CD4-positive, alpha-beta T cell (primary cell): ENCODE data around the gene SYNGAP1. TPM values are rescaled to one million over a fixed set of nuclear protein-coding genes. Genes with fewer than 3 reads are reported as not detected.
A peak's percentile ranks its signal among the peaks of the same experiment; 100 is the strongest.

ENCODE experiments used
- ATAC-seq: fragments of 200-7000 bp; cut with Tn5 transposase; one replicate; pipeline ENCODE4 v1.10.0; 2022; ENCODE audit warnings: mild to moderate bottlenecking; ENCODE audit not compliant: poor library complexity
- CTCF ChIA-PET: fragments of 350-600 bp; sonication (Branson Sonifier 250); formaldehyde crosslinking; loops from one replicate; lab custom pipeline; 2021; ENCODE audit warnings: antibody characterized with exemption, inconsistent platforms; lab: Charles Lee
- POLR2A ChIA-PET: fragments of 350-600 bp; sonication (Branson Sonifier 250); formaldehyde crosslinking; loops from one replicate; lab custom pipeline; 2021; ENCODE audit warnings: antibody characterized with exemption, inconsistent platforms; lab: Charles Lee
- DNase-seq, 14 experiments: peaks; one replicate each; pipeline ENCODE4 v3.0.0-alpha.2; 2013 to 2020; ENCODE audit warnings: mixed read lengths in 2 of 14
- H3K27ac ChIP-seq, 2 donors: one replicate each; pipeline versions ENCODE4 v1.5.1 to v1.7.0; 2013; ENCODE audit warnings: low read length in 2 of 2, low read depth in 1 of 2, mild to moderate bottlenecking in 1 of 2
- H3K27me3 ChIP-seq, 2 experiments: 1 replicate in 1 of 2; 2 replicates in 1 of 2; pipeline versions ENCODE4 v1.6.1 to v1.7.0; 2013; ENCODE audit warnings: low read length in 2 of 2, control low read depth in 1 of 2, mild to moderate bottlenecking in 1 of 2, moderate library complexity in 1 of 2; ENCODE audit not compliant: insufficient read depth in 2 of 2, control insufficient read depth in 1 of 2
- H3K36me3 ChIP-seq: one replicate; pipeline ENCODE4 v1.6.1; 2013; ENCODE audit warnings: low read length, control low read depth; ENCODE audit not compliant: insufficient read depth
- H3K4me1 ChIP-seq: one replicate; pipeline ENCODE4 v1.6.1; 2013; ENCODE audit warnings: low read length, control low read depth; ENCODE audit not compliant: insufficient read depth
- H3K4me3 ChIP-seq: one replicate; pipeline ENCODE4 v1.5.1; 2013; ENCODE audit warnings: mild to moderate bottlenecking, low read length, moderate library complexity
- H3K9me3 ChIP-seq, 2 experiments: 1 replicate in 1 of 2; 2 replicates in 1 of 2; pipeline versions ENCODE4 v1.6.1 to v1.7.0; 2013; ENCODE audit warnings: low read length in 2 of 2, mild to moderate bottlenecking in 2 of 2, control low read depth in 1 of 2, moderate library complexity in 1 of 2; ENCODE audit not compliant: control insufficient read depth in 1 of 2, insufficient read depth in 1 of 2
- H3K27ac Mint-ChIP-seq: one replicate; pipeline ENCODE4 v1.8.0; 2020; ENCODE audit warnings: mixed read lengths
- H3K27me3 Mint-ChIP-seq: one replicate; pipeline ENCODE4 v1.8.0; 2021; ENCODE audit warnings: mixed read lengths
- H3K36me3 Mint-ChIP-seq: one replicate; pipeline ENCODE4 v1.8.0; 2021; ENCODE audit warnings: low read depth, mixed read lengths
- H3K4me1 Mint-ChIP-seq: one replicate; pipeline ENCODE4 v1.8.0; 2021; ENCODE audit warnings: low read depth, mixed read lengths
- H3K4me3 Mint-ChIP-seq: one replicate; pipeline ENCODE4 v1.8.0; 2020; ENCODE audit warnings: mild to moderate bottlenecking, mixed read lengths
- H3K9me3 Mint-ChIP-seq: one replicate; pipeline ENCODE4 v1.8.0; 2020; ENCODE audit warnings: mixed read lengths
- CTCF ChIP-seq: fragments of 200-600 bp; IDR thresholded peaks from one replicate; pipeline ENCODE4 v1.8.0; 2022; ENCODE audit warnings: antibody characterized with exemption, mild to moderate bottlenecking
- intact Hi-C, 2 experiments: fragments of 100-400 bp; cut with DNase I in 1 of 2; cut with micrococcal nuclease in 1 of 2; formaldehyde crosslinking; loops; one replicate each; pipeline versions ENCODE4 v1.15.1 to v1.9.0; 2023 to 2025; cut with DNase I, micrococcal nuclease
- total RNA-seq, 174 experiments: library from RNA in 2 of 174; stranded (reverse) in 2 of 174; gene quantifications; one replicate each; pipeline ENCODE4 v1.2.3 and lab custom pipeline; 2021 to 2026

SYNGAP1 gene
- total RNA-seq, 2 experiments from 2014 or later = 62.4 to 63.8 TPM

- Mint-ChIP-seq H3K4me1 (peaks cover 83% of the 10 kb centered on the region), H3K27me3 (no peaks in the 10 kb centered on the region), H3K9me3 (no peaks in the 10 kb centered on the region), H3K36me3 (peaks cover 7% of the 10 kb centered on the region), H3K27ac (peak overlapping the region; percentile 99), H3K4me3 (peak overlapping the region; percentile 94)
- Histone ChIP-seq H3K27ac (peak overlapping the region; percentile 79 to 92), H3K4me3 (peak overlapping the region; percentile 71), H3K9me3 (no peaks in the 10 kb centered on the region), H3K27me3 (no peaks in the 10 kb centered on the region), H3K4me1 (peaks cover 72% of the 10 kb centered on the region), H3K36me3 (peaks cover 6% of the 10 kb centered on the region)
- ChIA-PET CTCF (interaction anchor here (0.7 to 0.9 kb wide), 2 partner anchors 17 to 37 kb away, joined by 3 to 4 read pairs; partner anchors contain the start of gene PHF1), POLR2A (interaction anchor here (0.6 to 4.5 kb wide), 3 partner anchors 10 to 156 kb away, joined by 3 to 60 read pairs (median 7); partner anchors contain the start of genes CUTA, RPS18, SYNGAP1 and ZBTB22)
- DNase-seq = peak in 12 of 14 experiments; percentile 47 to 86 (median 67)
- no peak for TF ChIP-seq CTCF
- peak; percentile 3 for ATAC-seq
- intact Hi-C loops = loop anchor here (1.0 to 5.0 kb wide), 6 partner anchors 9 to 155 kb away; partner anchors contain the start of genes CUTA (in 1 of the 2), PHF1 (in 1 of the 2), RPS18 (in 1 of the 2) and VPS52 (in 1 of the 2)
Observed at GRCh38 chr6:33427585-33428223, 7.8 kb downstream of the SYNGAP1 start.

DNA sequence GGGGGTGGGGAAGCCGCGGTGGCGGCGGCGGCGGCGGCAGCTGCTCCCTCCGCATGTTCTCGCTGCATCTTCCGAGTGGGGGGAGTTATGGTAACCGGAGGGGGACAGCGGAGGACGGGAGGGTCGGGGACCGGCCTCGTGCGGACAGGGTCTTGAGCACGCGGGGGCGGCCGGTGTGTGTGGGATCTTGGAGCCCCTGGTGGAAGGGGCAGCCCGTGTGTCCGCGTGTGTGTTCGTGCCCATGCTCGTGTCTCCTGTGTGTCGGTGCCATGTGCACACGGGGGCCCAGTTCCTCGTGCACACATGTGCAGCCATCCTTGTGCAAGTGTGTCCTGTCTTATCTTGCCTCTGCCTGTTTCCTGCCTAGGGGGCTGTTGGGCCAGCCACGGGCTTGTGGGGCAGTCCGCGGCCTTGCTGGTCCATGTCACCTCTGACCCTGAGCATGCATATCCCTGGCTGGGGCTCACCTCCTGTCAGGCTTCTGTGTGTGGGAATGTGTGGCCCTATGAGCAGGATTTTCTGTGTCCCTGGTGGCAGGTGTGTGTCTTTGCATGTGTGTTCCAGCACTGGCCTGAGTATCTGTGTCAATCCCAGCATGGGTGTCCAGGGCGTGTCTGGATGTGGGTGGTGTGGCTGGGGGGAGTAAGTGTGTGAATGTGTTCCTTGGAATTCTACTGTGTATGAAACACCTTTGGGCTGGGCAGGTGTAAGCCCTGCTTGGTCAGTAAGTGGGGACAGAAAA, 8.5 kb downstream of the SYNGAP1 start:
- Mint-ChIP-seq H3K4me1 (peaks cover 87% of the 10 kb centered on the region), H3K36me3 (peaks cover 13% of the 10 kb centered on the region), H3K27ac (peak overlapping the region; percentile 92), H3K27me3 (no peaks in the 10 kb centered on the region), H3K4me3 (peak overlapping the region; percentile 93), H3K9me3 (no peaks in the 10 kb centered on the region)
- CTCF ChIA-PET = interaction anchor here (0.7 to 1.4 kb wide), 4 partner anchors 11 to 152 kb away, joined by 3 to 6 read pairs (median 4); partner anchors contain the start of genes BAK1 and PHF1
- no peaks in the 10 kb centered on the region for H3K9me3 ChIP-seq
- H3K27me3 ChIP-seq = no peaks in the 10 kb centered on the region
- DNase-seq = peak in 4 of 14 experiments; percentile 35 to 70 (median 58)
- peak overlapping the region; percentile 64 to 73 for H3K27ac ChIP-seq
- H3K4me3 ChIP-seq = peak overlapping the region; percentile 71
- ATAC-seq = peak; percentile 1
- H3K36me3 ChIP-seq = peaks cover 11% of the 10 kb centered on the region
- intact Hi-C loops = loop anchor here (2.0 to 5.0 kb wide), 4 partner anchors 18 to 156 kb away; partner anchors contain the start of genes PHF1 (in 1 of the 2), RPS18 (in 1 of the 2), VPS52 (in 1 of the 2) and ZBTB9 (in 1 of the 2)
- POLR2A ChIA-PET = interaction anchor here (0.6 to 4.7 kb wide), 8 partner anchors 11 to 457 kb away, joined by 3 to 60 read pairs (median 9); partner anchors contain the start of genes CUTA, RPS18, SYNGAP1 and ZBTB22
- peaks cover 77% of the 10 kb centered on the region for H3K4me1 ChIP-seq
- TF ChIP-seq CTCF = peak; percentile 58
